Neuronal stem cell (in vitro differentiated cells): Measurements from ENCODE around the gene TLCD1.
"Not testable (repeated sequence)": the region's sequence is repeated elsewhere in the genome, so short reads cannot be mapped to it uniquely, and the experiment has no call there.

ENCODE experiments used
- DNase-seq: peaks from one replicate; pipeline ENCODE4 v3.0.0-alpha.2; 2013; ENCODE audit warnings: low spot score
- H2AFZ ChIP-seq: one replicate; pipeline ENCODE4 v1.6.1; 2013; ENCODE audit warnings: mild to moderate bottlenecking, low read length, inconsistent platforms
- H2AK5ac ChIP-seq: 2 replicates; pipeline ENCODE4 v1.6.1; 2013; ENCODE audit warnings: low read depth, mild to moderate bottlenecking, inconsistent platforms, low read length, moderate library complexity, mixed read lengths
- H2BK120ac ChIP-seq: 2 replicates; pipeline ENCODE4 v1.6.1; 2013; ENCODE audit warnings: low read depth, mild to moderate bottlenecking, inconsistent platforms, low read length, moderate library complexity, mixed read lengths
- H2BK12ac ChIP-seq: one replicate; pipeline ENCODE4 v1.6.1; 2013; ENCODE audit warnings: low read length, inconsistent platforms
- H2BK15ac ChIP-seq: 2 replicates; pipeline ENCODE4 v1.6.1; 2013; ENCODE audit warnings: mild to moderate bottlenecking, low read length, inconsistent platforms, mixed read lengths
- H2BK5ac ChIP-seq: one replicate; pipeline ENCODE4 v1.6.1; 2013; ENCODE audit warnings: inconsistent platforms, mild to moderate bottlenecking, low read length, moderate library complexity
- H3K14ac ChIP-seq: one replicate; pipeline ENCODE4 v1.6.1; 2013; ENCODE audit warnings: low read length, inconsistent platforms
- H3K18ac ChIP-seq: 2 replicates; pipeline ENCODE4 v1.6.1; 2013; ENCODE audit warnings: low read length, inconsistent platforms
- H3K23ac ChIP-seq: 2 replicates; pipeline ENCODE4 v1.6.1; 2013; ENCODE audit warnings: low read depth, mild to moderate bottlenecking, mixed read lengths, low read length, inconsistent platforms; ENCODE audit not compliant: poor library complexity
- H3K27ac ChIP-seq: replicated peaks from 3 replicates; pipeline ENCODE4 v1.5.1; 2013; ENCODE audit warnings: low read length, inconsistent platforms
- H3K27me3 ChIP-seq, 3 experiments: 2 replicates each; pipeline ENCODE4 v1.6.1; 2013; ENCODE audit warnings: low read length in 3 of 3, mild to moderate bottlenecking in 2 of 3, inconsistent platforms in 1 of 3, low read depth in 1 of 3, mixed read lengths in 1 of 3, moderate library complexity in 1 of 3; ENCODE audit not compliant: control insufficient read depth in 3 of 3, insufficient read depth in 3 of 3
- H3K36me3 ChIP-seq, 2 donors: replicated peaks in 1 of 2; 2 replicates each; pipeline ENCODE4 v1.6.1; 2013; ENCODE audit warnings: low read length in 2 of 2; ENCODE audit not compliant: control insufficient read depth in 2 of 2, insufficient read depth in 2 of 2
- H3K4ac ChIP-seq: 2 replicates; pipeline ENCODE4 v1.6.1; 2013; ENCODE audit warnings: inconsistent platforms, mild to moderate bottlenecking, low read length, moderate library complexity
- H3K4me1 ChIP-seq, 2 donors: 1 replicate in 1 of 2; 2 replicates in 1 of 2; pipeline ENCODE4 v1.6.1; 2013; ENCODE audit warnings: low read length in 2 of 2, low read depth in 1 of 2; ENCODE audit not compliant: control insufficient read depth in 2 of 2, insufficient read depth in 1 of 2
- H3K4me2 ChIP-seq: one replicate; pipeline ENCODE4 v1.6.1; 2013; ENCODE audit warnings: mild to moderate bottlenecking, low read length, inconsistent platforms; ENCODE audit not compliant: insufficient read depth, poor library complexity, severe bottlenecking
- H3K4me3 ChIP-seq, 2 donors: 2 replicates each; pipeline ENCODE4 v1.5.1; 2013; ENCODE audit warnings: low read length in 2 of 2, mild to moderate bottlenecking in 2 of 2, inconsistent platforms in 1 of 2, moderate library complexity in 1 of 2
- H3K79me1 ChIP-seq: one replicate; pipeline ENCODE4 v1.6.1; 2013; ENCODE audit warnings: low read depth, mild to moderate bottlenecking, inconsistent platforms, low read length, moderate library complexity
- H3K9ac ChIP-seq: one replicate; pipeline ENCODE4 v1.6.1; 2013; ENCODE audit warnings: mild to moderate bottlenecking, low read depth, low read length, inconsistent platforms; ENCODE audit not compliant: poor library complexity
- H3K9me3 ChIP-seq, 2 donors: replicated peaks in 1 of 2; 2 replicates each; pipeline versions ENCODE3 to v1.6.1; 2013; ENCODE audit warnings: low read length in 2 of 2, mild to moderate bottlenecking in 2 of 2, inconsistent platforms in 1 of 2, low read depth in 1 of 2, mixed read lengths in 1 of 2, moderate library complexity in 1 of 2; ENCODE audit not compliant: control insufficient read depth in 2 of 2, insufficient read depth in 1 of 2
- H4K8ac ChIP-seq: one replicate; pipeline ENCODE4 v1.6.1; 2013; ENCODE audit warnings: low read depth, mild to moderate bottlenecking, inconsistent platforms, low read length, moderate library complexity
- H4K91ac ChIP-seq: one replicate; pipeline ENCODE4 v1.6.1; 2013; ENCODE audit warnings: low read length, low read depth, mild to moderate bottlenecking, inconsistent platforms; ENCODE audit not compliant: poor library complexity
- WGBS, 2 donors: extraction: QIAGEN DNeasy Blood & Tissue Kit; methylation state at CpG; one replicate each; pipeline ENCODE4 v1.1.7; 2013; ENCODE audit warnings: missing lambda C conversion rate in 2 of 2, mixed read lengths in 1 of 2; ENCODE audit not compliant: insufficient read length in 2 of 2, insufficient replicate concordance in 1 of 2; ENCODE audit errors: extremely low coverage in 2 of 2; 5-methylcytosine and 5-hydroxymethylcytosine counted together

Gene TLCD1

GRCh38 chr17:28724500-28725165 lies 1.4 kb downstream of the TLCD1 start:
- Histone ChIP-seq H3K27me3 (no peaks in the 10 kb centered on the region), H3K18ac (no peak overlapping the region), H3K4me3 (peak overlapping the region; percentile 61 to 87), H4K8ac (no peak overlapping the region), H3K14ac (no peak overlapping the region), H3K36me3 (peaks cover 31 to 52% of the 10 kb centered on the region in 2 donors), H2AK5ac (no peak overlapping the region), H3K4me2 (peak overlapping the region; percentile 93), H3K23ac (peak overlapping the region; percentile 100), H2BK120ac (no peak overlapping the region), H3K9me3 (peaks cover 0 to 1% of the 10 kb centered on the region in 2 donors), H2BK15ac (no peak overlapping the region), H2AFZ (no peak overlapping the region), H3K4ac (no peak overlapping the region), H2BK12ac (no peak overlapping the region), H3K4me1 (peaks cover 24 to 28% of the 10 kb centered on the region in 2 donors), H3K27ac (peak overlapping the region; percentile 96), H3K79me1 (peaks cover 9% of the 10 kb centered on the region), H3K9ac (peak overlapping the region; percentile 60), H4K91ac (no peak overlapping the region), H2BK5ac (peak overlapping the region; percentile 19)
- no peak for DNase-seq
- WGBS, 2 donors = no CpG with 5 or more reads among the region's 10 CpGs

GRCh38 chr17:28723836-28724499 lies 2.1 kb downstream of the TLCD1 start:
- peak overlapping the region; percentile 5 for H3K23ac ChIP-seq
- not testable (repeated sequence) for H3K9me3 ChIP-seq, H4K91ac ChIP-seq, H3K27ac ChIP-seq, H2BK15ac ChIP-seq, H4K8ac ChIP-seq, H3K4ac ChIP-seq, DNase-seq, H3K18ac ChIP-seq, H3K79me1 ChIP-seq, H3K27me3 ChIP-seq, H2AFZ ChIP-seq, H2BK12ac ChIP-seq, H3K4me2 ChIP-seq, H2AK5ac ChIP-seq, H2BK120ac ChIP-seq, H3K14ac ChIP-seq
- H3K4me1 ChIP-seq = peaks cover 24 to 29% of the 10 kb centered on the region in 2 donors
- H3K9ac ChIP-seq = peak overlapping the region; percentile 22
- H2BK5ac ChIP-seq = peak overlapping the region; percentile 19
- no CpG with 5 or more reads among the region's 4 CpGs for WGBS, 2 donors
- H3K36me3 ChIP-seq = peaks cover 31 to 52% of the 10 kb centered on the region in 2 donors
- peak overlapping the region in 1 of 2 donors; percentile 61 for H3K4me3 ChIP-seq

- no CpG with 5 or more reads among the region's 6 CpGs for WGBS, 2 donors
Measured at GRCh38 chr17:28723159-28723835, 2.7 kb downstream of the TLCD1 start.

More at GRCh38 chr17:28723159-28723835, 2.7 kb downstream of the TLCD1 start:
- Histone ChIP-seq H4K8ac (no peak overlapping the region), H3K23ac (no peak overlapping the region), H3K4me3 (no peak overlapping the region), H2AK5ac (no peak overlapping the region), H3K4ac (no peak overlapping the region), H2BK12ac (no peak overlapping the region), H2BK120ac (no peak overlapping the region), H3K9me3 (peaks cover 0 to 1% of the 10 kb centered on the region in 2 donors), H2BK5ac (no peak overlapping the region), H3K79me1 (peaks cover 9% of the 10 kb centered on the region), H3K4me1 (peaks cover 29 to 35% of the 10 kb centered on the region in 2 donors), H3K14ac (no peak overlapping the region), H3K18ac (no peak overlapping the region), H3K27me3 (no peaks in the 10 kb centered on the region), H3K36me3 (peaks cover 31 to 52% of the 10 kb centered on the region in 2 donors), H3K9ac (no peak overlapping the region), H2BK15ac (no peak overlapping the region), H2AFZ (no peak overlapping the region), H3K27ac (no peak overlapping the region), H4K91ac (no peak overlapping the region), H3K4me2 (no peak overlapping the region)
- no peak for DNase-seq
